AG09319 (cell line): Measurements from ENCODE around the gene HPS3.

Source experiments
- DNase-seq: peaks from one replicate; pipeline ENCODE4 v3.0.0-alpha.2; 2010; ENCODE audit warnings: low read depth; ENCODE audit errors: extremely low read depth
- CTCF ChIP-seq: IDR thresholded peaks from 2 replicates; pipeline ENCODE4 v1.5.1; 2011; ENCODE audit warnings: low read depth, mild to moderate bottlenecking, inconsistent platforms, low read length, moderate library complexity

HPS3 gene

GRCh38 chr3:149150436-149150835 is 21.0 kb downstream of the HPS3 start:
- DNase-seq, result no peak
- TF ChIP-seq CTCF, result no peak

GRCh38 chr3:149151843-149152242 is 22.4 kb downstream of the HPS3 start:
- no peak for TF ChIP-seq CTCF
- DNase-seq, result peak; percentile 18

GRCh38 chr3:149152420-149152819 is 23.0 kb downstream of the HPS3 start:
- TF ChIP-seq CTCF, result no peak
- DNase-seq, result no peak

- no peak for TF ChIP-seq CTCF
- DNase-seq, result no peak
Measured at GRCh38 chr3:149153402-149153801, 24.0 kb downstream of the HPS3 start.

GRCh38 chr3:149160754-149161300 is 31.4 kb downstream of the HPS3 start:
- no peak for TF ChIP-seq CTCF
- no peak for DNase-seq

- TF ChIP-seq CTCF, result no peak
- DNase-seq, result no peak
Measured at GRCh38 chr3:149162007-149162406, 32.6 kb downstream of the HPS3 start.

GRCh38 chr3:149163066-149163465 is 33.6 kb downstream of the HPS3 start:
- DNase-seq, result no peak

More at GRCh38 chr3:149163066-149163465, 33.6 kb downstream of the HPS3 start:
- TF ChIP-seq CTCF, result no peak
